ENCODE measurements around the gene PTPRM.
"Not testable (repeated sequence)": the region's sequence is repeated elsewhere in the genome, so short reads cannot be mapped to it uniquely, and the experiment has no call there.

Gene PTPRM

GRCh38 chr18:7730682-7731081 lies 163.6 kb downstream of the PTPRM start:
- ChIA-PET CTCF (no interaction called here), POLR2A (no interaction called here)
- TF ChIP-seq CTCF (IDR thresholded peaks at IDR 0.05; ENCODE audit: control extremely low read depth, extremely low read depth, low read depth, missing control alignments) = no peak
- no peak for DNase-seq (ENCODE audit: extremely low spot score)

GRCh38 chr18:7733642-7734041 lies 166.5 kb downstream of the PTPRM start:
- ChIA-PET POLR2A (no interaction called here), CTCF (interaction anchor here (1.6 kb wide), 1 partner anchor 9 kb away, joined by 4 read pairs; no protein-coding TSS in a partner anchor)
- no peak for TF ChIP-seq CTCF (IDR thresholded peaks at IDR 0.05; ENCODE audit: control extremely low read depth, extremely low read depth, low read depth, missing control alignments)
- no peak for DNase-seq (ENCODE audit: extremely low spot score)

- TF ChIP-seq CTCF (IDR thresholded peaks at IDR 0.05; ENCODE audit: control extremely low read depth, extremely low read depth, low read depth, missing control alignments) = no peak
- ChIA-PET CTCF (interaction anchor here (1.6 kb wide), 1 partner anchor 8 kb away, joined by 4 read pairs; no protein-coding TSS in a partner anchor), POLR2A (no interaction called here)
- DNase-seq (ENCODE audit: extremely low spot score) = no peak
These were observed 168.1 kb downstream of the PTPRM start for GRCh38 chr18:7735196-7735595.

GRCh38 chr18:7735626-7736175 lies 168.6 kb downstream of the PTPRM start:
- CTCF ChIA-PET = no interaction called here
- POLR2A ChIA-PET = no interaction called here

GRCh38 chr18:7736526-7736925 lies 169.4 kb downstream of the PTPRM start:
- DNase-seq (ENCODE audit: extremely low spot score); POLR2A ChIA-PET; CTCF ChIA-PET: not testable (repeated sequence)

More at GRCh38 chr18:7735626-7736175, 168.6 kb downstream of the PTPRM start:
- TF ChIP-seq CTCF (IDR thresholded peaks at IDR 0.05; ENCODE audit: control extremely low read depth, extremely low read depth, low read depth, missing control alignments) = no peak
- DNase-seq (ENCODE audit: extremely low spot score) = no peak

- CTCF ChIA-PET = no interaction called here
- POLR2A ChIA-PET = no interaction called here
- no peak for TF ChIP-seq CTCF (IDR thresholded peaks at IDR 0.05; ENCODE audit: control extremely low read depth, extremely low read depth, low read depth, missing control alignments)
- DNase-seq (ENCODE audit: extremely low spot score) = no peak
These were observed 170.4 kb downstream of the PTPRM start for GRCh38 chr18:7737550-7737949.

GRCh38 chr18:7740821-7741220 lies 173.7 kb downstream of the PTPRM start:
- ChIA-PET POLR2A (no interaction called here), CTCF (no interaction called here)
- no peak for DNase-seq (ENCODE audit: extremely low spot score)
- TF ChIP-seq CTCF (IDR thresholded peaks at IDR 0.05; ENCODE audit: control extremely low read depth, extremely low read depth, low read depth, missing control alignments) = no peak
